ENCODE data around the gene ZNF716.

The ZNF716 gene

DNA sequence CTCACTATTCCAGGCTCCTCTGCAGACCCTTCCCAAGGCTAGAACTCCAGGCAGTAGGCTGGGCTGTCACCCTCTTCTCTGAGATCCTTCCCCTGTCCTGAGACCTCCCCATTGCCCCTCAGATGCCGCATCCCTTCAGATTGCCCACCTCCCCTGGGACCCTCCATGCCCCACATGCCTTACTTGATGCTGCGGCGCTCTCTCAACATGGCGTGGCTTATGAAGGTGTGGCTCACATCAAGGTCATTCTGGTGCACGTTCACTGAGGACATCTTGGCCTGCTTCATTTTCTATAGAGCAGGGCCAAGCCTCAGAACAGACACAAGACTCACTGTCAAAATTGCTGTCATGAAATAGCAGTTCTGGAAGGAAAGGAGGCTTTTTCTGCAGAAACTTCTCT is 34.7 kb upstream of the ZNF716 start:
- no peaks in the 10 kb centered on the region for H3K4me1 ChIP-seq (ENCODE audit: insufficient read depth, low read length, severe bottlenecking)

DNA sequence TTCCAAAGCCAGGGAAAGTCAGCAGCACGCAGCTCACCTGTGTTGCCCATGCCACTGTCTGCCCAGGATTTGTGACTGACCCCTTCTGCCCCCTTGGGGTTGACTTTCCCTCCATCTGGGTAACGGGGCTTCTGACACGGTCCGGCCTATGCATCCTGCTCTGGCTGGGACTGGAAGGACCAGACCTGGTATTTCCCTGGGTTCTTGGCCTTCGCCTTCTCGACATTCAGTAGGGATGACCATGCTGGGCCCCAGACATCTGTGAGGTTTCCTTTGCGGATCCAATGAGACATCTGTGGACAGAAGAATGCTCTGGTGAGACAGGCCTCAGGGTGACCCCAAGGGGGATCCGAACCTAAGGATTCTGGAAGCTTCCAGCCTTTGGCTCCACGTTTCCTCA is 34.2 kb upstream of the ZNF716 start:
- Histone ChIP-seq H4K20me1 (ENCODE audit: insufficient read depth, low read length) (no peaks in the 10 kb centered on the region), H3K9ac (ENCODE audit: low read length) (no peak overlapping the region), H3K9me2 (ENCODE audit: low read depth, low read length) (no peaks in the 10 kb centered on the region), H3K4me3 (ENCODE audit: low read depth, low read length, poor library complexity, severe bottlenecking) (no peak overlapping the region), H3F3A (ENCODE audit: insufficient read depth, low read length) (no peaks in the 10 kb centered on the region), H2AFZ (ENCODE audit: low read length) (no peak overlapping the region), H3K36me3 (ENCODE audit: insufficient read depth, low read length) (no peaks in the 10 kb centered on the region), H3K9me3 (ENCODE audit: low read length) (no peaks in the 10 kb centered on the region), H3K4me1 (ENCODE audit: insufficient read depth, low read length, severe bottlenecking) (no peaks in the 10 kb centered on the region), H3K27me3 (ENCODE audit: insufficient read depth, low read length) (no peaks in the 10 kb centered on the region), H3K4me2 (ENCODE audit: low read length) (no peak overlapping the region), H3K27ac (ENCODE audit: low read depth, low read length, poor library complexity, severe bottlenecking) (no peak overlapping the region), H3K79me2 (ENCODE audit: insufficient read depth, low read length) (no peaks in the 10 kb centered on the region)
- no peak for TF ChIP-seq EZH2 (IDR thresholded peaks at IDR 0.05; ENCODE audit: borderline replicate concordance, low read length)
- TF ChIP-seq, protein P1, sequence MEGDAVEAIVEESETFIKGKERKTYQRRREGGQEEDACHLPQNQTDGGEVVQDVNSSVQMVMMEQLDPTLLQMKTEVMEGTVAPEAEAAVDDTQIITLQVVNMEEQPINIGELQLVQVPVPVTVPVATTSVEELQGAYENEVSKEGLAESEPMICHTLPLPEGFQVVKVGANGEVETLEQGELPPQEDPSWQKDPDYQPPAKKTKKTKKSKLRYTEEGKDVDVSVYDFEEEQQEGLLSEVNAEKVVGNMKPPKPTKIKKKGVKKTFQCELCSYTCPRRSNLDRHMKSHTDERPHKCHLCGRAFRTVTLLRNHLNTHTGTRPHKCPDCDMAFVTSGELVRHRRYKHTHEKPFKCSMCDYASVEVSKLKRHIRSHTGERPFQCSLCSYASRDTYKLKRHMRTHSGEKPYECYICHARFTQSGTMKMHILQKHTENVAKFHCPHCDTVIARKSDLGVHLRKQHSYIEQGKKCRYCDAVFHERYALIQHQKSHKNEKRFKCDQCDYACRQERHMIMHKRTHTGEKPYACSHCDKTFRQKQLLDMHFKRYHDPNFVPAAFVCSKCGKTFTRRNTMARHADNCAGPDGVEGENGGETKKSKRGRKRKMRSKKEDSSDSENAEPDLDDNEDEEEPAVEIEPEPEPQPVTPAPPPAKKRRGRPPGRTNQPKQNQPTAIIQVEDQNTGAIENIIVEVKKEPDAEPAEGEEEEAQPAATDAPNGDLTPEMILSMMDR (IDR thresholded peaks at IDR 0.05; ENCODE audit: low read length), result no peak

More for the DNA sequence above, 34.7 kb upstream of the ZNF716 start:
- H3K9me2 ChIP-seq (ENCODE audit: low read depth, low read length), result no peaks in the 10 kb centered on the region
- H3K4me2 ChIP-seq (ENCODE audit: low read length), result no peak overlapping the region
- no peaks in the 10 kb centered on the region for H4K20me1 ChIP-seq (ENCODE audit: insufficient read depth, low read length)
- no peak overlapping the region for H2AFZ ChIP-seq (ENCODE audit: low read length)
- no peaks in the 10 kb centered on the region for H3K9me3 ChIP-seq (ENCODE audit: low read length)
- no peak overlapping the region for H3K9ac ChIP-seq (ENCODE audit: low read length)
- H3K36me3 ChIP-seq (ENCODE audit: insufficient read depth, low read length), result no peaks in the 10 kb centered on the region
- no peaks in the 10 kb centered on the region for H3K79me2 ChIP-seq (ENCODE audit: insufficient read depth, low read length)
- TF ChIP-seq, protein P1 (IDR thresholded peaks at IDR 0.05; ENCODE audit: low read length), result no peak
- TF ChIP-seq EZH2 (IDR thresholded peaks at IDR 0.05; ENCODE audit: borderline replicate concordance, low read length), result no peak
- H3K27me3 ChIP-seq (ENCODE audit: insufficient read depth, low read length), result no peaks in the 10 kb centered on the region
- H3K27ac ChIP-seq (ENCODE audit: low read depth, low read length, poor library complexity, severe bottlenecking), result no peak overlapping the region
- no peaks in the 10 kb centered on the region for H3F3A ChIP-seq (ENCODE audit: insufficient read depth, low read length)
- H3K4me3 ChIP-seq (ENCODE audit: low read depth, low read length, poor library complexity, severe bottlenecking), result no peak overlapping the region

DNA sequence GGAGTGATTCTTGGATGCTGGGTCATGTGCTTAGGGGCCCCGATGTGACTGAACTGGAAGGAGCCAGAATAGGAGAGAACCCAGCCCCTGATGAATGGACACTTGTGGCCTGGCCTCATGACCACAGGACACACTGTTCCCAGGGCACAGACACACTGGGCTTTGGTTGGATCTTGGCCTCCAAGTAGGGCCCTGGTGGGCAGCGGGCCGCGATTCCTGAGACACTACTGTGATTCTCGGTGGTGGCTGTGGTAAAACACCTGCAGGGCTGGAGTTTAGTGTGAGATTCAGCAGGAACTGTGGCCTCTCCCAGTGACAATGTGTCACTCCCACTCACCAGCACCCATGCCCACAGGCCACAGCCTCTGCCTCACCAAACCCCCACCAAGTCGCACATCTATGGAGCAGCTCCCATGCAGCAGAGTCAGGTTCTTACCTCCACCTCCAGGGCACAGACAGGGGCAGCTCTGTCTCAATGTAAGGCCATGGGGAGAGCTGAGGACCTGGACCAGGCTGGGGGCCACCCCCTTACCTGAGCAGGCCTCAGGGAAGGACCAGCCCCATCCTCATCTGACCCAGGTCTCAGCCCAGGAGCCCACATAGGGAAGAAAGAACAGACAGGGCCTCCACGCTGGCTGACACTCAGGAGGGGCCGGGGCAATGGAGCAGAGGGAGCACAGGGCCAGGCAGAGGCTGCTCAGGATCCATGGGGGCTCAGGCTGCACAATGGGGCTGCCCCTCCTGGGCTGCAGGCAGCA is 33.2 kb upstream of the ZNF716 start:
- Histone ChIP-seq H3K4me3 (ENCODE audit: low read depth, low read length, poor library complexity, severe bottlenecking) (no peak overlapping the region), H3K9me3 (ENCODE audit: low read length) (no peaks in the 10 kb centered on the region), H3K9ac (ENCODE audit: low read length) (no peak overlapping the region), H3K27me3 (ENCODE audit: insufficient read depth, low read length) (no peaks in the 10 kb centered on the region), H3K36me3 (ENCODE audit: insufficient read depth, low read length) (no peaks in the 10 kb centered on the region), H2AFZ (ENCODE audit: low read length) (no peak overlapping the region), H3K4me1 (ENCODE audit: insufficient read depth, low read length, severe bottlenecking) (no peaks in the 10 kb centered on the region), H3F3A (ENCODE audit: insufficient read depth, low read length) (no peaks in the 10 kb centered on the region), H3K27ac (ENCODE audit: low read depth, low read length, poor library complexity, severe bottlenecking) (no peak overlapping the region), H4K20me1 (ENCODE audit: insufficient read depth, low read length) (no peaks in the 10 kb centered on the region), H3K9me2 (ENCODE audit: low read depth, low read length) (no peaks in the 10 kb centered on the region), H3K79me2 (ENCODE audit: insufficient read depth, low read length) (no peaks in the 10 kb centered on the region), H3K4me2 (ENCODE audit: low read length) (no peak overlapping the region)
- TF ChIP-seq EZH2 (IDR thresholded peaks at IDR 0.05; ENCODE audit: borderline replicate concordance, low read length), result no peak
- TF ChIP-seq, protein P1 (IDR thresholded peaks at IDR 0.05; ENCODE audit: low read length), result no peak
